SHP77 (cell line): ENCODE data around the gene NTRK2.
"Not testable (repeated sequence)": the region's sequence is repeated elsewhere in the genome, so short reads cannot be mapped to it uniquely, and the experiment has no call there.

ENCODE experiments used
- DNase-seq, 2 experiments: peaks; one replicate each; lab custom pipeline; 2025; lab: John Stamatoyannopoulos, UW

The NTRK2 gene

DNA sequence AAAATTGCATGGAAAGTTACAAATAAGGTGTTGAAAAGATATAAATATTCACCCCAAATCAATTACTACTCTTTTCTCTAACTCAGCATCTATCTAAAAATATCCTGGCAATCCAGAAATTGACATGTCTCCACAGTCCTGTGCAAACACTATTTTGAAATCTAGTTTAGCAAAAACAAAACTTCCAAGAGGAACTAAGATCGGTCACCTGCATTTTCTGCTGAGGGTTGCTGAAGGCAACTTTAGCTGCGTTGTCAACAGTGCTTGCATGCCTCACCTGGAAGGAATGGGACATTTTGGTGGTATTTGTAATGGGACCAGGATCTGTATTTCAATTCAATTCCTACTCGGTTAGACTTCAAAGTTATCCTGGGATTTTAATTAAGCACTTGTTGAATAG lies 398.3 kb downstream of the NTRK2 start:
- no peak for DNase-seq

DNA sequence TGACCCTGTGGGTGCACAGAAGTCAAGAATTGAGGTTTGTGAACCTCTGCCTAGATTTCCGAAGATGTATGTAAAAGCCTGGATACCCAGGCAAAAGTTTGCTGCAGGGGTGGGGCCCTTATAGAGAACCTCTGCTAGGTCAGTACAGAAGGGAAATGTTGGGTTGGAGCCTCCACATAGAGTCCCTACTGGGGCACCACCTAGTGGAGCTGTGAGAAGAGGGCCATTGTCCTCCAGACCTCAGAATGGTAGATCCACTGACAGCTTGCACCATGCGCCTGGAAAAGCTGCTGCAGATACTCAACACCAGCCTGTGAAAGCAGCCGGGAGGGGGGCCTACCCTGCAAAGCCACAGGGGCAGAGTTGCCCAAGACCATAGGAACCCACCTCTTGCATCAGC lies 399.9 kb downstream of the NTRK2 start:
- DNase-seq, result not testable (repeated sequence)
